GM23338 (cell line): ENCODE data around the gene PDF. TPM values are rescaled to one million over a fixed set of nuclear protein-coding genes. Genes with fewer than 3 reads are reported as not detected.

ENCODE experiments used
- ATAC-seq: fragments of 200-7000 bp; cut with Tn5 transposase; 3 replicates; pipeline ENCODE4 v1.9.1; 2020
- DNase-seq: peaks from one replicate; pipeline ENCODE4 v3.0.0-alpha.2; 2015; ENCODE audit warnings: low spot score
- H2AFZ ChIP-seq: fragments of 200-600 bp; sonication (generic); 2 replicates; pipeline ENCODE4 v1.8.0; 2016; ENCODE audit warnings: antibody characterized with exemption, mild to moderate bottlenecking, moderate library complexity
- H3F3A ChIP-seq: fragments of 200-600 bp; sonication (generic); replicated peaks from 2 replicates; pipeline ENCODE4 v1.8.0; 2017; ENCODE audit warnings: antibody characterized with exemption, mixed run types, low read depth
- H3K27ac ChIP-seq: fragments of 200-600 bp; sonication (generic); 2 replicates; pipeline ENCODE4 v1.6.1; 2016; ENCODE audit warnings: low read depth
- H3K27me3 ChIP-seq: fragments of 200-600 bp; sonication (generic); 2 replicates; pipeline ENCODE4 v1.8.0; 2016; ENCODE audit warnings: mild to moderate bottlenecking, mixed run types, moderate library complexity; ENCODE audit not compliant: insufficient read depth
- H3K36me3 ChIP-seq: fragments of 200-600 bp; sonication (generic); 2 replicates; pipeline ENCODE4 v1.8.0; 2016; ENCODE audit warnings: mild to moderate bottlenecking; ENCODE audit not compliant: insufficient read depth
- H3K4me1 ChIP-seq: fragments of 200-600 bp; sonication (generic); 2 replicates; pipeline ENCODE4 v1.8.0; 2016; ENCODE audit warnings: mild to moderate bottlenecking, moderate library complexity; ENCODE audit not compliant: insufficient read depth
- H3K4me2 ChIP-seq: fragments of 200-600 bp; sonication (generic); 2 replicates; pipeline ENCODE4 v1.7.1; 2017; ENCODE audit warnings: mixed run types
- H3K4me3 ChIP-seq: fragments of 200-600 bp; sonication (generic); 2 replicates; pipeline ENCODE4 v1.6.1; 2016; ENCODE audit warnings: mixed run types
- H3K79me2 ChIP-seq: fragments of 200-600 bp; sonication (generic); replicated peaks from 2 replicates; pipeline ENCODE4 v1.8.0; 2017; ENCODE audit warnings: mild to moderate bottlenecking; ENCODE audit not compliant: insufficient read depth
- H3K9me2 ChIP-seq: fragments of 200-600 bp; sonication (generic); 2 replicates; pipeline ENCODE4 v1.8.0; 2017; ENCODE audit not compliant: insufficient read depth
- H4K20me1 ChIP-seq: fragments of 200-600 bp; sonication (generic); replicated peaks from 2 replicates; pipeline ENCODE4 v1.8.0; 2017; ENCODE audit warnings: mild to moderate bottlenecking; ENCODE audit not compliant: insufficient read depth
- H3K27ac Mint-ChIP-seq: 2 replicates; pipeline ENCODE4 v1.8.0; 2020; ENCODE audit warnings: inconsistent platforms, mild to moderate bottlenecking, moderate library complexity, mixed read lengths
- H3K27me3 Mint-ChIP-seq: 3 replicates; pipeline ENCODE4 v1.8.0; 2022; ENCODE audit warnings: low read depth, mild to moderate bottlenecking, moderate library complexity, mixed read lengths, inconsistent platforms; ENCODE audit not compliant: insufficient read depth, poor library complexity
- H3K36me3 Mint-ChIP-seq: 3 replicates; pipeline ENCODE4 v1.8.0; 2021; ENCODE audit warnings: low read depth, mild to moderate bottlenecking, inconsistent platforms, moderate library complexity, mixed read lengths
- H3K4me1 Mint-ChIP-seq: 3 replicates; pipeline ENCODE4 v1.8.0; 2020; ENCODE audit warnings: mild to moderate bottlenecking, inconsistent platforms, mixed read lengths
- H3K4me3 Mint-ChIP-seq: 3 replicates; pipeline ENCODE4 v1.8.0; 2021; ENCODE audit warnings: moderate library complexity, mild to moderate bottlenecking, inconsistent platforms, mixed read lengths
- H3K9me3 Mint-ChIP-seq: 3 replicates; pipeline ENCODE4 v1.8.0; 2020; ENCODE audit warnings: moderate library complexity, mild to moderate bottlenecking, inconsistent platforms, mixed read lengths
- CREB1 ChIP-seq: fragments of 250-450 bp; sonication (Bioruptor Pico); IDR thresholded peaks from 2 replicates; pipeline ENCODE4 v1.5.0; 2020; ENCODE audit warnings: low read depth, mild to moderate bottlenecking, moderate library complexity
- JUNB ChIP-seq: IDR thresholded peaks from one replicate; pipeline ENCODE4 v1.6.1; 2016; ENCODE audit warnings: antibody characterized with exemption; ENCODE audit not compliant: unreplicated experiment
- NANOG ChIP-seq: IDR thresholded peaks from 2 replicates; pipeline ENCODE4 v1.6.1; 2016; ENCODE audit warnings: antibody characterized with exemption, borderline replicate concordance
- POLR2AphosphoS5 ChIP-seq: IDR thresholded peaks from 2 replicates; pipeline ENCODE4 v1.6.1; 2016; ENCODE audit warnings: antibody characterized with exemption, low read depth
- STAT1 ChIP-seq: IDR thresholded peaks from one replicate; pipeline ENCODE4 v1.6.1; 2016; ENCODE audit warnings: antibody characterized with exemption; ENCODE audit not compliant: unreplicated experiment
- ZNF114 ChIP-seq: fragments of 250-450 bp; sonication (Bioruptor Pico); IDR thresholded peaks from 2 replicates; pipeline ENCODE4 v1.5.0; 2020; ENCODE audit warnings: mild to moderate bottlenecking, moderate library complexity
- ZNF331 ChIP-seq: fragments of 250-450 bp; sonication (Bioruptor Pico); IDR thresholded peaks from 2 replicates; pipeline ENCODE4 v1.5.0; 2020; ENCODE audit warnings: low read depth, mild to moderate bottlenecking, moderate library complexity
- polyA plus RNA-seq: library from polyadenylated mRNA; unstranded; fragments of >200 nt; fragmentation: Nextera tagmentation; extraction: Ambion mirVana; gene quantifications from 2 replicates; pipeline ENCODE4 v1.2.1, GENCODE V29; 2016
- total RNA-seq: library from RNA; depleted of rRNA; stranded (reverse); fragments of >200 nt; shearing (Covaris generic); gene quantifications from 2 replicates; pipeline ENCODE4 v1.2.3, GENCODE V29; 2014
- TF ChIP-seq, protein P1 (sequence below): IDR thresholded peaks from 2 replicates; pipeline ENCODE4 v1.6.1; 2016; ENCODE audit warnings: antibody characterized with exemption
- TF ChIP-seq, protein P2 (sequence below), 2 experiments: fragments of 200-600 bp in 1 of 2; sonication (generic) in 1 of 2; conservative IDR thresholded peaks; 2 replicates each; pipeline versions ENCODE4 v1.5.1 to v1.6.1; 2016 to 2017; ENCODE audit warnings: antibody characterized with exemption in 2 of 2, low read depth in 2 of 2, mild to moderate bottlenecking in 2 of 2, moderate library complexity in 1 of 2
- TF ChIP-seq, protein P3 (sequence below): fragments of 250-450 bp; sonication (Bioruptor Pico); IDR thresholded peaks from 2 replicates; pipeline ENCODE4 v1.5.0; 2020; ENCODE audit warnings: mild to moderate bottlenecking, moderate library complexity

The PDF gene
- total and polyA plus RNA-seq, 2 experiments from 2014 or later: 18.8 to 43.4 TPM

DNA sequence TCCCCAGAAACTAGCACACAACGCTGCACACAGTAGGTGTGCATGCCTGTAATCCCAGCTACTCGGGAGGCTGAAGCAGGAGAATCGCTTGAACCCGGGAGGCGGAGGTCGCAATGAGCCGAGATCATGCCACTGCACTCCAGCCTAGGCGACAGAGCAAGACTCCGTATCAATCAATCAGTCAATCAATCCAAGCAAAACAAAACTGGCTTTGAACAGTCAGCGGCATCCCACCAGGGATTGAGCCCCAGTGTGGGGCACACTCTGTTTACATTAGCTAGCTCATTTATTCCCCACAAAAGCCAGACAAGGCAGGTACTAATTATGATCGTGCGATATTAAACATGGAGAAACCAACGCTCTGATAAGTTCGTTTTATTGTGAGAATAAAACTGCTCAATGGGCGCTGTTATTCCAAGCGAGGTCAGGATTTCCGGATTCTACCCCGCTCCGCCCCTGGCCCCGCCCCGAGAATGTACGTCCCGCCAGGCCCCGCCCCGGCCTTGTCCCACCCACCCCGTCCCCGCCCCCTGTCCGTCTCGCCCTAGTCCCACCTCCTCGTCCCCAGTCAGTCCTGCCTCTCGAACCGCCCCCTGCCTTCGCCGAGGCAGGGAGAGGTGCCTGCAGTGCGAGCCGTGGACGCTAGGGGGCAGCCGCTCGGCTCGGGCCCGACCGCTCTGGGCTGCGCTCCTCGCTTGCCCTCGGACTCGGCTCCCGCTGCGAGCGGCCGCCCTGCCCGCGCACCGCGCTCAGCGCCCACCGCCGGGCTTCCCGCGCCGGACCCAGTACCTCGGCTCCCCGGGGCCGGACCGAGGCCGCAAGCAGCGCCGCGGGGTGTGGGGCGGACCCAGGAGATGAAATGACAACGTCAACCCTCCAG is 19.5 kb downstream of the PDF start, which contains the start of gene VPS4A:
Gene VPS4A (plus strand): TSS at position 698 of the 880 bp plus-strand sequence. CDS start 162 bp downstream, at position 860.
- peaks cover 11% of the 10 kb centered on the region for H3K27me3 Mint-ChIP-seq
- Histone ChIP-seq H3K27me3 (no peaks in the 10 kb centered on the region), H3K79me2 (peaks cover 26% of the 10 kb centered on the region), H3K9me2 (no peaks in the 10 kb centered on the region), H3K4me1 (0 out of 2 replicates have a peak, but pooled peaks cover 3% of the 10 kb centered on the region), H3K4me2 (peak within 1 kb of the TSS; percentile 92), H4K20me1 (peaks cover 18% of the 10 kb centered on the region), H3K4me3 (peak within 1 kb of the TSS; percentile 89), H3K27ac (peak within 1 kb of the TSS; percentile 90), H2AFZ (peak within 1 kb of the TSS; percentile 97), H3F3A (peaks cover 5% of the 10 kb centered on the region; the same call in 1 of the 2 replicates), H3K36me3 (no peaks in the 10 kb centered on the region; the same call in 1 of the 2 replicates)
- DNase-seq (peak; percentile 98), ATAC-seq (peak; percentile 84)
- no peaks in the 10 kb centered on the region for H3K9me3 Mint-ChIP-seq
- peaks cover 11% of the 10 kb centered on the region for H3K36me3 Mint-ChIP-seq
- peak within 1 kb of the TSS; percentile 83 for H3K27ac Mint-ChIP-seq
- TF ChIP-seq JUNB (no peak), CREB1 (CRISPR knock-in tag) (no peak), POLR2AphosphoS5 (peak; percentile 66), STAT1 (no peak), ZNF331 (CRISPR knock-in tag) (no peak), ZNF114 (CRISPR knock-in tag) (no peak), NANOG (no peak)
- TF ChIP-seq, protein P1, sequence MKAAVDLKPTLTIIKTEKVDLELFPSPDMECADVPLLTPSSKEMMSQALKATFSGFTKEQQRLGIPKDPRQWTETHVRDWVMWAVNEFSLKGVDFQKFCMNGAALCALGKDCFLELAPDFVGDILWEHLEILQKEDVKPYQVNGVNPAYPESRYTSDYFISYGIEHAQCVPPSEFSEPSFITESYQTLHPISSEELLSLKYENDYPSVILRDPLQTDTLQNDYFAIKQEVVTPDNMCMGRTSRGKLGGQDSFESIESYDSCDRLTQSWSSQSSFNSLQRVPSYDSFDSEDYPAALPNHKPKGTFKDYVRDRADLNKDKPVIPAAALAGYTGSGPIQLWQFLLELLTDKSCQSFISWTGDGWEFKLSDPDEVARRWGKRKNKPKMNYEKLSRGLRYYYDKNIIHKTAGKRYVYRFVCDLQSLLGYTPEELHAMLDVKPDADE: no peak
- TF ChIP-seq, protein P2, sequence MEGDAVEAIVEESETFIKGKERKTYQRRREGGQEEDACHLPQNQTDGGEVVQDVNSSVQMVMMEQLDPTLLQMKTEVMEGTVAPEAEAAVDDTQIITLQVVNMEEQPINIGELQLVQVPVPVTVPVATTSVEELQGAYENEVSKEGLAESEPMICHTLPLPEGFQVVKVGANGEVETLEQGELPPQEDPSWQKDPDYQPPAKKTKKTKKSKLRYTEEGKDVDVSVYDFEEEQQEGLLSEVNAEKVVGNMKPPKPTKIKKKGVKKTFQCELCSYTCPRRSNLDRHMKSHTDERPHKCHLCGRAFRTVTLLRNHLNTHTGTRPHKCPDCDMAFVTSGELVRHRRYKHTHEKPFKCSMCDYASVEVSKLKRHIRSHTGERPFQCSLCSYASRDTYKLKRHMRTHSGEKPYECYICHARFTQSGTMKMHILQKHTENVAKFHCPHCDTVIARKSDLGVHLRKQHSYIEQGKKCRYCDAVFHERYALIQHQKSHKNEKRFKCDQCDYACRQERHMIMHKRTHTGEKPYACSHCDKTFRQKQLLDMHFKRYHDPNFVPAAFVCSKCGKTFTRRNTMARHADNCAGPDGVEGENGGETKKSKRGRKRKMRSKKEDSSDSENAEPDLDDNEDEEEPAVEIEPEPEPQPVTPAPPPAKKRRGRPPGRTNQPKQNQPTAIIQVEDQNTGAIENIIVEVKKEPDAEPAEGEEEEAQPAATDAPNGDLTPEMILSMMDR (conservative IDR thresholded peaks at IDR 0.05; ENCODE audit: low read depth in 2 of 2): peak; percentile 56 to 88
- TF ChIP-seq, protein P3, sequence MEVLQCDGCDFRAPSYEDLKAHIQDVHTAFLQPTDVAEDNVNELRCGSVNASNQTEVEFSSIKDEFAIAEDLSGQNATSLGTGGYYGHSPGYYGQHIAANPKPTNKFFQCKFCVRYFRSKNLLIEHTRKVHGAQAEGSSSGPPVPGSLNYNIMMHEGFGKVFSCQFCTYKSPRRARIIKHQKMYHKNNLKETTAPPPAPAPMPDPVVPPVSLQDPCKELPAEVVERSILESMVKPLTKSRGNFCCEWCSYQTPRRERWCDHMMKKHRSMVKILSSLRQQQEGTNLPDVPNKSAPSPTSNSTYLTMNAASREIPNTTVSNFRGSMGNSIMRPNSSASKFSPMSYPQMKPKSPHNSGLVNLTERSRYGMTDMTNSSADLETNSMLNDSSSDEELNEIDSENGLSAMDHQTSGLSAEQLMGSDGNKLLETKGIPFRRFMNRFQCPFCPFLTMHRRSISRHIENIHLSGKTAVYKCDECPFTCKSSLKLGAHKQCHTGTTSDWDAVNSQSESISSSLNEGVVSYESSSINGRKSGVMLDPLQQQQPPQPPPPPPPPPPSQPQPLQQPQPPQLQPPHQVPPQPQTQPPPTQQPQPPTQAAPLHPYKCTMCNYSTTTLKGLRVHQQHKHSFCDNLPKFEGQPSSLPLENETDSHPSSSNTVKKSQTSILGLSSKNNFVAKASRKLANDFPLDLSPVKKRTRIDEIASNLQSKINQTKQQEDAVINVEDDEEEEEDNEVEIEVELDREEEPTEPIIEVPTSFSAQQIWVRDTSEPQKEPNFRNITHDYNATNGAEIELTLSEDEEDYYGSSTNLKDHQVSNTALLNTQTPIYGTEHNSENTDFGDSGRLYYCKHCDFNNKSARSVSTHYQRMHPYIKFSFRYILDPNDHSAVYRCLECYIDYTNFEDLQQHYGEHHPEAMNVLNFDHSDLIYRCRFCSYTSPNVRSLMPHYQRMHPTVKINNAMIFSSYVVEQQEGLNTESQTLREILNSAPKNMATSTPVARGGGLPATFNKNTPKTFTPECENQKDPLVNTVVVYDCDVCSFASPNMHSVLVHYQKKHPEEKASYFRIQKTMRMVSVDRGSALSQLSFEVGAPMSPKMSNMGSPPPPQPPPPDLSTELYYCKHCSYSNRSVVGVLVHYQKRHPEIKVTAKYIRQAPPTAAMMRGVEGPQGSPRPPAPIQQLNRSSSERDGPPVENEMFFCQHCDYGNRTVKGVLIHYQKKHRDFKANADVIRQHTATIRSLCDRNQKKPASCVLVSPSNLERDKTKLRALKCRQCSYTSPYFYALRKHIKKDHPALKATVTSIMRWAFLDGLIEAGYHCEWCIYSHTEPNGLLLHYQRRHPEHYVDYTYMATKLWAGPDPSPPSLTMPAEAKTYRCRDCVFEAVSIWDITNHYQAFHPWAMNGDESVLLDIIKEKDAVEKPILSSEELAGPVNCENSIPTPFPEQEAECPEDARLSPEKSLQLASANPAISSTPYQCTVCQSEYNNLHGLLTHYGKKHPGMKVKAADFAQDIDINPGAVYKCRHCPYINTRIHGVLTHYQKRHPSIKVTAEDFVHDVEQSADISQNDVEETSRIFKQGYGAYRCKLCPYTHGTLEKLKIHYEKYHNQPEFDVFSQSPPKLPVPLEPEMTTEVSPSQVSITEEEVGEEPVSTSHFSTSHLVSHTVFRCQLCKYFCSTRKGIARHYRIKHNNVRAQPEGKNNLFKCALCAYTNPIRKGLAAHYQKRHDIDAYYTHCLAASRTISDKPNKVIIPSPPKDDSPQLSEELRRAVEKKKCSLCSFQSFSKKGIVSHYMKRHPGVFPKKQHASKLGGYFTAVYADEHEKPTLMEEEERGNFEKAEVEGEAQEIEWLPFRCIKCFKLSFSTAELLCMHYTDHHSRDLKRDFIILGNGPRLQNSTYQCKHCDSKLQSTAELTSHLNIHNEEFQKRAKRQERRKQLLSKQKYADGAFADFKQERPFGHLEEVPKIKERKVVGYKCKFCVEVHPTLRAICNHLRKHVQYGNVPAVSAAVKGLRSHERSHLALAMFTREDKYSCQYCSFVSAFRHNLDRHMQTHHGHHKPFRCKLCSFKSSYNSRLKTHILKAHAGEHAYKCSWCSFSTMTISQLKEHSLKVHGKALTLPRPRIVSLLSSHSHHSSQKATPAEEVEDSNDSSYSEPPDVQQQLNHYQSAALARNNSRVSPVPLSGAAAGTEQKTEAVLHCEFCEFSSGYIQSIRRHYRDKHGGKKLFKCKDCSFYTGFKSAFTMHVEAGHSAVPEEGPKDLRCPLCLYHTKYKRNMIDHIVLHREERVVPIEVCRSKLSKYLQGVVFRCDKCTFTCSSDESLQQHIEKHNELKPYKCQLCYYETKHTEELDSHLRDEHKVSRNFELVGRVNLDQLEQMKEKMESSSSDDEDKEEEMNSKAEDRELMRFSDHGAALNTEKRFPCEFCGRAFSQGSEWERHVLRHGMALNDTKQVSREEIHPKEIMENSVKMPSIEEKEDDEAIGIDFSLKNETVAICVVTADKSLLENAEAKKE (CRISPR knock-in tag): no peak
- peak within 1 kb of the TSS; percentile 98 for H3K4me3 Mint-ChIP-seq
- peaks cover 5% of the 10 kb centered on the region for H3K4me1 Mint-ChIP-seq
